HUES48 (cell line): ENCODE data around the gene TSPYL4.

ENCODE experiments used
- H3K27ac ChIP-seq: one replicate; pipeline ENCODE4 v1.7.0; 2013; ENCODE audit warnings: low read depth, low read length, inconsistent platforms
- H3K27me3 ChIP-seq: 2 replicates; pipeline ENCODE4 v1.6.1; 2013; ENCODE audit warnings: mild to moderate bottlenecking, low read length; ENCODE audit not compliant: control insufficient read depth, insufficient read depth
- H3K36me3 ChIP-seq: 2 replicates; pipeline ENCODE4 v1.6.1; 2013; ENCODE audit warnings: low read length; ENCODE audit not compliant: control insufficient read depth, insufficient read depth
- H3K4me1 ChIP-seq: 2 replicates; pipeline ENCODE4 v1.6.1; 2013; ENCODE audit warnings: mild to moderate bottlenecking, low read length; ENCODE audit not compliant: control insufficient read depth, insufficient read depth
- H3K4me3 ChIP-seq: 2 replicates; pipeline ENCODE4 v1.5.1; 2013; ENCODE audit warnings: mild to moderate bottlenecking, low read depth, low read length
- H3K9ac ChIP-seq: 2 replicates; pipeline ENCODE4 v1.6.1; 2013; ENCODE audit warnings: mild to moderate bottlenecking, low read depth, low read length, moderate library complexity
- H3K9me3 ChIP-seq: 2 replicates; pipeline ENCODE4 v1.6.1; 2013; ENCODE audit warnings: low read length; ENCODE audit not compliant: control insufficient read depth, insufficient read depth

The TSPYL4 gene

DNA sequence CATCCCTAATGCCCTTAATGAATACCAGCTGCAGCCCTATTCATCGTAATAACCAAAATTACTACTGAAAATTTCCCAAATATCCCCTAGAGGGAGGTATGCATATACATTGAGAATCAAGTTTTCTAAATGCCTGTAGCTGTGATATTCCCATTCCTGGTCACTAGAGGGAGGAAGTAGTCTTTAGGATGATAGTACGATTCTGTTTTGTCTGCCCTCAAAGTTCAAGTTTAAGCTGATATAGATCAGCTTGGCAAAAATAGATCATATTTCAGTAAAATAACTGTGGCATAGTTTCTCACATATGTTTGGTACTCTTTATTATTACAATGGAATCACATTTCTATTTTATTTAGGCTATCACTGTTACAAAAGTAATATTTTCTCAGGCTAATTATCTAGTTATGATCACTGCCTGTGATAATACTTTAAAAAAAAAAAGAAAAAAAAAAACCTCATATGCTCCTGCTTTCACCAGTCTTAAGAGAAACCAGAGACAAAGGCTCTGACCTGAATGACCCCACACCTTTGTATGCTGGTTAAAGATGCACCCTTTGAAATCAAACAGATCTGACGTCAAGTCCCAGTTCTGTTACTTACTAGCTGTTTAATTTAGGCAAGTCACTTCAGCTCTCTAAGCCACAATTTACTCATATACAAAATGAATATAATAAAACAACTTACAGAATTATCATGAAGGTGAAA lies 14.9 kb upstream of the TSPYL4 start:
- Histone ChIP-seq H3K27me3 (no peaks in the 10 kb centered on the region), H3K36me3 (peaks cover 3% of the 10 kb centered on the region), H3K4me3 (no peak overlapping the region), H3K4me1 (peaks cover 25% of the 10 kb centered on the region), H3K9me3 (no peaks in the 10 kb centered on the region), H3K27ac (no peak overlapping the region), H3K9ac (no peak overlapping the region)

DNA sequence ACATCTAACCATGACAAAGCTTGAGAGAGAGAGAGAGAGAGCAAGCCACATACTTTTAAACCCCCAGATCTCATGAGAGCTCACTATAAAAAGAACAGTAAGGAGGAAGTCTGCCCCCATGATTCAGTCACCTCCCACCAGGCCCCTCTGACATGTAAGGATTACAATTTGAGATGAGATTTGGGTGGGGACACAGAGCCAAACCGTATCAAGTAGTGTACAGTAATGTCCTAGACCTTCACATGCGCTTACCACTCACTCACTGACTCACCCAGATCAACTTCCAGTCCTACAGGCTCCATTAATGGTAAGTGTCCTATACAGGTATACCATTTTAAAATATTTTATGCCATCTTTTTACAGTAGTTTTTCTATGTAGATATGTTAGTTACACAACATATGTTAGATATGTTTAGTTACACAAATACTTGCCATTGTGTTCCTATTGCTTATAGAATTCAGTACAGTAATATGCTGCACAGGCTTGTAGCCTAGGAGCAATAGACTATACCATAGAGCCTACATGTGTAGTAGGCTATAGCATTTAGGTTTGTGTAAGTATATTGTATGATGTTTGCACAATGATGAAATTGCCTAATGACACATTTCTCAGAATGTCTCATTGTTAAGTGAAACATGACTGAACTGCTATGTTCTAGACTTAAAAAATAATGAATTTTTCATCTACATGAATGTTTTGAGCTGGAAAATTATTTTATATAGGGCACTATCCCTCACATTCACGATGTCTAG lies 14.1 kb upstream of the TSPYL4 start:
- Histone ChIP-seq H3K27ac (no peak overlapping the region), H3K9me3 (no peaks in the 10 kb centered on the region), H3K4me1 (peaks cover 25% of the 10 kb centered on the region), H3K9ac (no peak overlapping the region), H3K36me3 (no peaks in the 10 kb centered on the region), H3K4me3 (no peak overlapping the region), H3K27me3 (no peaks in the 10 kb centered on the region)

DNA sequence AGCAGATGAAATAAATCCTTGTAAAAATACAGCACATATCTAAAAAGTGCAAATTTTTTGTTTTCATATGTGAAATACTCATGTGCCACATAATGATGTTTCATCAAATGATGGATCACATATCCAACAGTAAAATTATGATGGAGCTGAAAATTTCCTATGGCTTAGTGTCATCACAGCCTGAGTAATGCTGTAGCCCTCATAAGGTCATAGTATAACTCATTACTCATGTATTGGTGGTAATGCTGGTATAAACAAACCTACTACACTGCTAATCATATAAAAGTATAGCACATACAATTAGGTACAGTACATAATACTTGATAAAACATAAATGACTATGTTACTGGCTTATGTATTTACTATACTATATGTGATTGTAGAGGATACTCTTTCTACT lies 12.9 kb upstream of the TSPYL4 start:
- Histone ChIP-seq H3K4me3 (no peak overlapping the region), H3K27ac (no peak overlapping the region), H3K9me3 (no peaks in the 10 kb centered on the region), H3K36me3 (no peaks in the 10 kb centered on the region), H3K9ac (no peak overlapping the region), H3K27me3 (no peaks in the 10 kb centered on the region), H3K4me1 (peaks cover 14% of the 10 kb centered on the region)

DNA sequence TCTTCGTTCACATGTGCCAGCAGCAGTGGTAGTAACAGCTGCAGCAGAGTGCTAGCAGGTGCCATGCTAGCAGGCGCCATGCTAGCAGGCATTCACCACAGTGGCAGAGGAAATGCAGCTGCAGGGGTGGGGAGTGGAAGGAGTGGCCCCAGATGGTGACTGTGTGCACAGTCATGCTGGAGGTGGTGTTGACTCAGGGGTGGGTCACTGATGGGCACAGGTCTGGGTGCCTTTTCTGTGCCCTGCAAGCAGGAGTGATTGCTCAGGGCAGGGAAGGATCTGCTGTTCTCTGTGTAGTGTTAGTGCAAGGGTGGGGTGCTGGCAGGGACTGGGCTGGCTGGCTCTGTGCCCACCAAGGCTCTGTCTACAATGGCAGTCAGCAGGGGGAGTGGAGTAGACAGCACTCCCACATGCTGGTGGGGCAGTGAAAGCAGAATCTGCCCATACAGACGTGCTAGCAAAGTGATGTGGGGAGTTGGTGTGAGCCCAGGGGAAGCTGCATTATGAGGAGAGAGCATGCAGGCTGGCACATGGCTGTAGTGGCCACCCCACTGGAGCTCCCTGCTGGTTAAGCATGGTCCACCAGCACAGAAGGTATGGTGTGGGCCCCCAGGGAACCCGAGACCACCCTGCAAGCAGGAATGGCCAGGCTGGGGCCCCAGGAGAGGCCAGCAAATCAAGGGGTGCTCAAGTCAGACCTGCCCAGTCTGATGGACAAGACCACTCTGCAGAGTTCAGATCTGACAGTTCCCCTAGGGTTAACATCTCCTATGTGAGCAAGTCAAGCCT lies 11.4 kb upstream of the TSPYL4 start:
- no peak overlapping the region for H3K27ac ChIP-seq
- H3K4me3 ChIP-seq: no peak overlapping the region
- H3K4me1 ChIP-seq: no peaks in the 10 kb centered on the region
- no peaks in the 10 kb centered on the region for H3K27me3 ChIP-seq
- H3K9ac ChIP-seq: no peak overlapping the region
- no peaks in the 10 kb centered on the region for H3K36me3 ChIP-seq
- H3K9me3 ChIP-seq: no peaks in the 10 kb centered on the region

DNA sequence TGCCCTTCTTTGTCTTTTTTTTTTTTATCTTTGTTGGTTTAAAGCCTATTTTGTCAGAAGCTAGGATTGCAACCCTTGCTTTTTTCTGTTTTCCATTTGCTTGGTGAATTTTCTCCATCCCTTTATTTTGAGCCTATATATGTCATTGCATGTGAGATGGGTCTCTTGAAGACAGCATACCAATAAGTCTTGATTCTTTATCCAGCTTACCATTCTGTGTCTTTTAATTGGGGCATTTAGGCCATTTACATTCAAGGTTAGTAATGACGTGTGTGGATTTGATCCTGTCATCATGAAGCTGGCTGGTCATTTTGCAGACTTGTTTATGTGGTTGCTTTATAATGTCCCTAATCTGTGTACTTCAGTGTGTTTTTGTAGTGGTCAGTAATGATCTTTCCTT lies 9.5 kb upstream of the TSPYL4 start:
- no peak overlapping the region for H3K27ac ChIP-seq
- H3K4me3 ChIP-seq: no peak overlapping the region
- no peaks in the 10 kb centered on the region for H3K9me3 ChIP-seq
- no peak overlapping the region for H3K9ac ChIP-seq
- no peaks in the 10 kb centered on the region for H3K4me1 ChIP-seq
- H3K27me3 ChIP-seq: no peaks in the 10 kb centered on the region
- H3K36me3 ChIP-seq: no peaks in the 10 kb centered on the region

DNA sequence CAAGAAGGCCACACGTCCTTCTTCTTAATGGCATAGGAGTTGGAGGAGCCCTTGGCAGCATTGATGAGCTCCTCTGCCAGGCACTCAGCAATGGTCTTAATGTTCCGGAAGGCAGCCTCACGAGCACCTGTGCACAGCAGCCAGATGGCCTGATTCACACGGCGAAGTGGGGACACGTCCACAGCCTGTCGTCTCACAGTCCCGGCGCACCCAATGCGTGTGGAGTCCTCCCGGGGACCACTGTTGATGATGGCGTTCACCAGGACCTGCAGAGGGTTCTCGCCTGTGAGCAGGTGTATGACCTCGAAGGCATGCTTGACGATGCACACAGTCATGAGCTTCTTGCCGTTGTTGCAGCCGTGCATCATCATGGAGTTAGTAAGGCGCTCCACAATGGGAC lies 4.6 kb upstream of the TSPYL4 start:
- Histone ChIP-seq H3K36me3 (no peaks in the 10 kb centered on the region), H3K9ac (no peak overlapping the region), H3K4me1 (peaks cover 10% of the 10 kb centered on the region; the same call in 1 of the 2 replicates), H3K27ac (no peak overlapping the region), H3K27me3 (no peaks in the 10 kb centered on the region), H3K9me3 (no peaks in the 10 kb centered on the region), H3K4me3 (no peak overlapping the region)

DNA sequence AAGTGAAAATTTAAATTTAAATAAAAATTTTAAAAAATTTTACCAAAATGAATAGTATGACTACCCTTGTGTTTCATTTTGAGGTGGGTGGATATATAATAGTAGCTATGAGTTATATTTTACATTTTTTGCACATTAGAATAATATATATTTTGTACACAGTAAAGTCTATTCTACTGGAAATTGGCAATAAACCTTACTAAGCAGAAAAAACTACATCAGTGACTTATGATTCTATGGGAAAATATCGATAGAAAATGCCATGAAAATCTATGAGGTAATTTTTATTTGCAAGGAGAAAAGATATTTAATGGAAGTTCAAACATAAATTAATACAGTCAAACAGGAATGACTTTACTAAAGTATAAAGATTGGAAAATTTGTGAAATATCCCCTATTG lies 2.8 kb upstream of the TSPYL4 start:
- H3K4me3 ChIP-seq: no peak overlapping the region
- H3K9me3 ChIP-seq: no peaks in the 10 kb centered on the region
- H3K27ac ChIP-seq: no peak overlapping the region
- H3K9ac ChIP-seq: no peak overlapping the region
- no peaks in the 10 kb centered on the region for H3K36me3 ChIP-seq
- peaks cover 25% of the 10 kb centered on the region for H3K4me1 ChIP-seq
- no peaks in the 10 kb centered on the region for H3K27me3 ChIP-seq

DNA sequence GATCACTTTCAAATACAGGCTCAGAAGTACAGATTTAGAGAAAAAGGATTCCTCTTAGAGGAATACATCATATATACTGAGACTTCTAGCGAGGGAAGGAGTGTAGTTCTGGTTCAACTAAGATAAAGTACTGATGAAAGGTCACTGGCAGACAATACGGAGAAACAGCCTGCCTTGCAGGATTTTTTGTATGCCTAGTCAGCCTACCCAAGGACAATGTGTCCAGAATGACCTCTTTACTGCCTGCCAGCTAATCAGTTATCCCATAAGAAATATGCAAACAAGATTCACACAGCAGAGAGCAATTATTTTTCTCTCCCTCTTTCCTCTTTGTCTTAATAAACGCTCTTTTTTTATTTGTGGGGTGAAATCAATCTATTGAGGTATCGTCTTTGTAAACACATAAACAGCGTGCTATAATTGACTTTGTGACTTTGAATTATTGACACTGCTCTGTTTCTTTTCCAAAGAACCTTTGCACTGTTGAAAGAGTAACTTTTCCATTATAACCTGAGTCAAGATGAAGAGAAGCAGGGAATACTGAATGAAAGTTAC lies 1.4 kb upstream of the TSPYL4 start:
- H3K9me3 ChIP-seq: no peaks in the 10 kb centered on the region
- peak overlapping the region; percentile 91 for H3K27ac ChIP-seq
- H3K4me1 ChIP-seq: peaks cover 38% of the 10 kb centered on the region
- H3K27me3 ChIP-seq: no peaks in the 10 kb centered on the region
- H3K36me3 ChIP-seq: no peaks in the 10 kb centered on the region
- H3K4me3 ChIP-seq: peak overlapping the region; percentile 83
- no peak overlapping the region for H3K9ac ChIP-seq

DNA sequence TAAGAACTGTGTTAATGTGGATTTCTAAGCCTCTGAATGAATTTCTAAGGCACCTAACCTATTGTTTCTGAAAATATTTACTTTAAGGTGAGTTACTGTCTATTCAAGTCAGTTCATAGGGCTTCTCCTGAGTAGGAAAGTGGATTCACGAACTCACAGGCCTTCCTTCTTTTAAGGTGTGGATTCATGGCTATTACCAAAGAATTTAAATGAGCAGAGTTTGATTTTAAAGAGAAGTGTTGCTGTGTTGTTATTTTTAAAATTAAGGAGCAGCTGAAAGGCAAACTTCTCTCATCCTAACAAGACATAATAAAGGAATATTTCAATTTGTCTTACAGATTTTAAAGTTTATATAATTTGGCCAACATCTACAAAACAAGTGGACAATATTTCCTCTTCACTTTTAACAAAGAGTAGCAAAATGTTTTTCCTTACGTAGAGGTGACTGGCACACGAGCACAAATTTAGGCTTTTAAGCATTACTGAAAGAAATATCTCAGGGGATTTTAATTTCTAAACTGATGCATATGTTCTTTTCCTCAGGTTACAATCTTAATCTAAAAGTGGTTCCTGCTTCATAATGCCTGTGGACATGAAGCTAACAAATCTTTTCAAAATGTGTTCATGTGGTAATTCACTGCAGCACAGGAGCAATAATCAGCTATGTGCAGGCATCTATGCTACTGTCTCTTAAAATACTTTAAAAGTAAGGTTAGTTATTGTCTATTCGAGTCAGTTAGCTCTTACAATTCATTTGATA lies 602 bp upstream of the TSPYL4 start:
- Histone ChIP-seq H3K27ac (peak overlapping the region; percentile 91), H3K27me3 (no peaks in the 10 kb centered on the region), H3K36me3 (no peaks in the 10 kb centered on the region), H3K9me3 (no peaks in the 10 kb centered on the region), H3K4me3 (peak overlapping the region; percentile 83), H3K4me1 (peaks cover 45% of the 10 kb centered on the region), H3K9ac (peak overlapping the region; percentile 93)

DNA sequence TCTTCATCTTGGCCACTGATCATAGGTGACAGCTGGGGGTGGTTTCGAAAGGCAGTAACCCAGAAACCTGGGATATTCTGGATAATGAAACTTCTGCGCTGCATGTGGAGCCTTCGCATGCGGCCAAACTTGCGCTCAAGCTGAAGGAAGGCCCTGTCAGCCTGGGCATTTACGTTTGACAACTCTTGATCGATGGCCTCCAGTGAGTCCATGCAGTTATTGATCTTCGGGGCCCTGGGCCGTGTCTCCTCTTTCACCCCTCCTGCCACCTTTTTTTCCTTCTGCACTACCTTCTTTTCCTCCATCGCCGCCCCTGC lies 729 bp downstream of the TSPYL4 start:
- no peaks in the 10 kb centered on the region for H3K9me3 ChIP-seq
- H3K4me3 ChIP-seq: peak overlapping the region; percentile 83
- H3K36me3 ChIP-seq: no peaks in the 10 kb centered on the region
- H3K27me3 ChIP-seq: no peaks in the 10 kb centered on the region
- H3K9ac ChIP-seq: 0 out of 2 replicates have a peak overlapping the region, but pooled peaks have one; percentile 19
- H3K27ac ChIP-seq: peak overlapping the region; percentile 91
- H3K4me1 ChIP-seq: peaks cover 49% of the 10 kb centered on the region
